ENCODE data around the gene MYBPC3.

GRCh38 chr11:47373876-47374719, 21.6 kb upstream of the MYBPC3 start:
- peak; percentile 85 to 97 (median 94) for TF ChIP-seq CTCF (IDR thresholded peaks at IDR 0.05)
- no peak for TF ChIP-seq POLR2A (IDR thresholded peaks at IDR 0.05)
